NCI-H146 (cell line): Measurements from ENCODE around the gene TMPRSS4.

Experiments used
- DNase-seq: peaks from one replicate; lab custom pipeline; 2025; lab: John Stamatoyannopoulos, UW

TMPRSS4 gene

DNA sequence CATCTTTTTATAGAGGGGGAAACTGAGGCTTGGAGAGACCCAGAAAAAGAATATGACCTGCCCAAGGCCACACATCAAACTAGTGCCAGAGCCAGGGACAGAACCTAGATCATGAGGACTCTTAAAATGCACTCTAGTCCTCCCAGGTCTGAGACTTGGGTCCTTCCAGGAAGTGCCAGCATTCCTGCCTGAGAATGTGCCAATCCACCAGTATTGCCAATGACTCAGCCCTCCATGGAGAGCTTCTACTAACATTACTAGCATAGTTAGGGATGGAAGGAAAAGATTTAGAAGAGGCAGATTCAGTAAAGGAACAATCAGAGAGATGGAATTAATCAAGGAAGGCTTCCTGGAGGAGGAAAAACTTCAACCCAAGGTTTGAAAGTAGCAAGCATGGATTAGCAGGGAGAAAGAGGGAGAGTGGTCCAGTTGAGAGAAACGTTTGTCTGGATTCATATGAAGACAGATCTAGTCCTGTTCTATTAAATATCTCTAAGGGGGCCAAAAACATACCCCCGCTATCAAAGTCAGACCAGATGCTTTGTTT, 30.0 kb downstream of the TMPRSS4 start:
- no peak for DNase-seq

DNA sequence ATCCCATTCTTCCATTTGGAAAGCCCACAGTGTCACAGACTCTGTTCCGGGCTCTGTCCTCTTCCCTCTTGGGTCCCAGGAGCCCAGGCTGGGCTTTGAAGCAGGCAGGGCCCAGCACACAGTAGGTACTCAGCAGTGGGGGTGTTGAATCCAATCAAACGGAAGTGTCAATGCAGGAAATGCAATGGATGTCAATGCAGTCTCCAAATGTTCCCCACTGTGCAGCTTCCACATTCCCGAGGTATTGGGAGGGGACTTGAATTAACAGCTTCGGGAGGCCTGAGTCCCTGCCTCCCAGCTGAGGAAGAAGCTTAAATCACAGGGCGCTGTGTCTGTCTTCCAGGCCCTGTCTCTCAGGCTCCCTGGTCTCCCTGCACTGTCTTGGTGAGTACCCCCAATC, 31.6 kb downstream of the TMPRSS4 start:
- DNase-seq = no peak

DNA sequence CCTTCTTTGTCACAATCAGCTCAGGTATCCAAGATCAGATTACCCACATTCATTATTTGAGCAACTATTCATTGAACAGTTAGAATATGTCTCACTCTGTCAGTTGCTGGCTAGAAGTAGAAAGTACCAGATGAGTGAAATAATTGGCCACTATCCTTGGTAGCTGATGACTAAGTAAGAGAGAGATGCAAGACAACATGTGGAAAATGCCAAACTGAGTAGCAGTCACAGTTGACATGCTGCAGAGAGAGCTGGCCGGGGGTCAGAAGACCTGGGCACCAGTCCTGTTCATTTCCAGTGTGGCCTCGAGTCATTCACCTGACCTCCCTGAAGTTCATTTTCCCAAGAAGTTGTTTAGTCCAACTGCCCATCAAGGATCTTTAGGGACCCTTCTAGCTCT, 32.4 kb downstream of the TMPRSS4 start:
- no peak for DNase-seq

DNA sequence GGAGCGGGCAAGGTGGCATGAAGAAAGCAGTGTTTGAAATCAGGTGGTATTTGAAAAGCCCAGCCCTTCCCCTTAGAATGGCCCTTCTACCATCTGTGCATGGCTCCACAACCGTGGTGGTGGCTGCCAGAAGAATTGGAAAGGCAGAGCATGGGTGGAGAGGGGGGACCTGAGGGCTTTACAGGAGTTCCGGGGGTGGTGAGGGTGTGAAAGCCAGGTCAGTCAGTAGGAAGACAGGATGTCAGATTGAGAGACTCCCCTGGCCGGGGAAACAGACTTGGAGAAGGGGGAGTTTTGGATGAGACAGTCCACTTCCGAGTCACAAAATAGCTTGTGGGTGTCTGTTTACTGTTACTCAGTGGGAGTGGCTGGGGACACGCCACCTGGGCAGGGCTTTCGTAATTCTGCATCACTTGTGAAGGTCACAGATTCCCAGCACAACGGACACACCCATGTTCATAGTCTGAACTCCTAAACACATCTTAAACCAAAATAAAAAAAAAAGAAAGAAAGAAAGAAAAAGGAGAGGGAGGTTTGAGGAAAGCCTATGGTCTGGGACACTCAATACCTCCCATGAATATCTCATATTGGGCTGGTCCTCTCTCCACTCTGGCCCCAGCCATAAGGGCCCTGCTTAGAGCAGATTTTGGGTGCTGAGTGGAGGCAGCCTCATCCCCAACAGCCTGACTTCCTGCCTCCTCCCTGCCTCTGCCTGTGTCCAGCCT, 34.3 kb downstream of the TMPRSS4 start:
- DNase-seq = no peak

DNA sequence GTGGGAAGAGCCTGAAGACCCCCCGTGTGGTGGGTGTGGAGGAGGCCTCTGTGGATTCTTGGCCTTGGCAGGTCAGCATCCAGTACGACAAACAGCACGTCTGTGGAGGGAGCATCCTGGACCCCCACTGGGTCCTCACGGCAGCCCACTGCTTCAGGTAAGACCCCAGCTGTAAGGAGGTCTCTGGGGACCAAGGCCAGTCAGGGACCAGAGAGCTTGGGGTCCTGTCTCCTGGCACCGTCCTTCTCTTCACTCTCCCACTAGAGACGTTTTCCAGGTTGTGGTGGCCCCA, 34.8 kb downstream of the TMPRSS4 start:
- no peak for DNase-seq

DNA sequence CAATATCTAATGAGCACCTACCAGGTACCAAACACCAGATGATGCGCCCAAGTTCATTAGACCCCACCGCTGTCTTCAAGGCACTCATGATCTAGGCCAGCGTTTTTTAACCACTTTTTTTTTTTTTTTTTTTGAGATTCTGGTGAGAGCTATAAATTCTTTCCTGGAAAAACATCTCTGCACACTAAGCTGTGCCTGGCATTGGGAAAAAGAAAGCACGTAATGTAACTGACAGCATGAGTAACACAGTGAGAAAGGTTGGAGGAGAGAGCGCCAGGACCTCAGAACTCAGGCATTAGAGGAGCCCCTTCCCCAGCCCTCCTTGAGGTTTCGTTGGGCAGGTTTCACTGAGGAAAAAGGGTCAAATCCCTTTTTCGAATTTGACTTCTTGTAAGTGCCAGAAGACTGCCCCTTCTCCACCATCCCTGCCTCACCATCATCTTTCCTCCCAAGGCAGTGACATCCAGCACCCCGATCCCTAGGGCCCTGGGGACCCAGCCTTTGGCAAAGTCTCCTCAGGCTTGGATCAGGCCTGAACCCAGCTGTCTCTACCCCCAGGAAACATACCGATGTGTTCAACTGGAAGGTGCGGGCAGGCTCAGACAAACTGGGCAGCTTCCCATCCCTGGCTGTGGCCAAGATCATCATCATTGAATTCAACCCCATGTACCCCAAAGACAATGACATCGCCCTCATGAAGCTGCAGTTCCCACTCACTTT, 36.0 kb downstream of the TMPRSS4 start:
- DNase-seq = no peak

DNA sequence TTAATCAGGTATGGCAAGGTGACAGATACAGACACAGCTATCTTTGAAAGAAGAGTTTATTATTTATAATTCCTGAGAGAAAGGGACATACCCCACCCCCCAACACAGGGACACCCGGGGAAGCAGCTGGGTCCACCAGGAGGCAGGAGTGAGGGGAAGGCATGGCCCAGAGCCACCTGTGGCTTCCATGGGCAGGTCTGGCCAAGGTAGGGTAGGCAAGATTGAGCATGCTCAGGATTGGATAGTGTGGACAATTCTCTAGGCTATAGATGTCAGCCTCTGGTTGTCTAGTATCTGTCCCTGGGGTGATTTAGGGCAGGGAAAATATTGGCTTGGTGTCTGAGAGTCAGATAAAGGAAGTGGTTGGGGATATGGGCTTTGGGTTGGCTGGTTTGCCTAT, 37.4 kb downstream of the TMPRSS4 start:
- no peak for DNase-seq

DNA sequence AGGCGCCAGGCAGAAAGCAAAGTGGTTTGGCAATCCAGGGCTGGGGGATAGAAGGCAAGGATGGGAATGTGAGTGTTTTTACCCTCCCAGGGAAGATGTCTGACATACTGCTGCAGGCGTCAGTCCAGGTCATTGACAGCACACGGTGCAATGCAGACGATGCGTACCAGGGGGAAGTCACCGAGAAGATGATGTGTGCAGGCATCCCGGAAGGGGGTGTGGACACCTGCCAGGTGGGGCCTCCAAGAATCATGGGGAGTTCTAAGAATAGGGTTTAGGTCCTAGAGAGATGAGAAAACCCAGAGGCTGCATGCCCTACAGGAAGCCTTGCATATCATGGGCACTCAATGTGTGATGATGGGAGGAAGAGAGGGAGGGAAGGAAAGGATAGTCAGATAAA, 38.2 kb downstream of the TMPRSS4 start:
- DNase-seq = no peak

DNA sequence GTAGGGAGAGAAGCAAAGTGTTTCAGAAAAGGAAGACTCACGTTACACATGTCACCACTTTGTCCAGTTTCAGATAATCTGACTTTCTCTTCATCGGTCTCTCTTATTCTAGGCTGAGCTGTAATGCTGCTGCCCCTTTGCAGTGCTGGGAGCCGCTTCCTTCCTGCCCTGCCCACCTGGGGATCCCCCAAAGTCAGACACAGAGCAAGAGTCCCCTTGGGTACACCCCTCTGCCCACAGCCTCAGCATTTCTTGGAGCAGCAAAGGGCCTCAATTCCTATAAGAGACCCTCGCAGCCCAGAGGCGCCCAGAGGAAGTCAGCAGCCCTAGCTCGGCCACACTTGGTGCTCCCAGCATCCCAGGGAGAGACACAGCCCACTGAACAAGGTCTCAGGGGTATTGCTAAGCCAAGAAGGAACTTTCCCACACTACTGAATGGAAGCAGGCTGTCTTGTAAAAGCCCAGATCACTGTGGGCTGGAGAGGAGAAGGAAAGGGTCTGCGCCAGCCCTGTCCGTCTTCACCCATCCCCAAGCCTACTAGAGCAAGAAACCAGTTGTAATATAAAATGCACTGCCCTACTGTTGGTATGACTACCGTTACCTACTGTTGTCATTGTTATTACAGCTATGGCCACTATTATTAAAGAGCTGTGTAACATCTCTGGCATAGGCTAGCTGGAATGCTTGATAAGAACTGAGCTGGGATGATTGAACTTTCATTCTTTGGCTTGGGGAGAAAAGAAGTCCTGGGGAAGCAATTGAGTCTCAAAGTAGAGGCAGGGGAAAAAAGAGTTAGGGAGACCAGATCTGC, 41.1 kb downstream of the TMPRSS4 start:
- DNase-seq = no peak

DNA sequence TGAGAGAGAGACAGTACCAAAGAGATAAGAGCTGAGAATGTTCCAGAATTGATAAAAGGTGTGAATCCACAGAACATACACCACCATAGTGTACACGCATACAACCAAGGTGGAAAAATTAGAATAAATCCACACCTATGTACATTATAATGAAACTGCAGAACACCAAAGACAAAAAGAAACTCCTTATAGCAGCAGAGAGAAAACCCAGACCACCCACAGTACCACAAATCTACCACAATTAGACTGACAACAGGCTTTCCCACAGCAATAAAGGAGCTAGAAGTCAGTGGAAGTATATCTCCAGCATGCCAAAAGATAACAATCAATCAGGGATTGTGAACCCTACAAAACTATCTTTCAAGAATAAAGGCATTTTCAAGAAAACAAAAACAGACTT, 43.9 kb downstream of the TMPRSS4 start:
- no peak for DNase-seq

DNA sequence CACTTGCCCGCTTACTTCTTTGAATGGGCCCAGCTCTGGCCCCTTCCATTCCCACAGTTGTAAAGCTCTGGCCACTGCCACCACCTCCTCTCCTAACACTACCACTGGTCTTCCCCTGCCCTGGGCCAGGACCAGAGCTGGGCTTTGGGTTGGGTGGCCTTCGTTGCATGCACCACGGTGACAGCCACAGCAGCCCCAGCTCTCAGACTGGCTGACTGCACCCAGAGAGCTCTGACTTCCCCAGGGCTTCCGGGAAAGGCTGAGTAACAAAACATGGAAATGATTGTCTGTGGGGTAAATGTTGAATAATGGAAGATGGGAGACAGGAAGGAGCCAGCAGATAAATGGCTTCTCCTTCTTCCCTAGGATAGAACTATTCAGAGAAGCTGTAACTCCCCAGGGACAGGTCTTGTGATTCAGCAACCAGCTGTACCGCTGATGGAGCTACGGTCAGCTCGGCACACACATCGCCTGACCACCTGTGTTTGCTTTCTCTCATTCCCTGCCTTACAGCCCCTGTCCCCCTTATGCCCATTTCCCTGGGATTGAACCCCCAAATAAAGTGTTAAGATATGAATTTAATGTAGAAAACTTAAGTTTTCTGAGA, 48.2 kb downstream of the TMPRSS4 start:
- DNase-seq = no peak

DNA sequence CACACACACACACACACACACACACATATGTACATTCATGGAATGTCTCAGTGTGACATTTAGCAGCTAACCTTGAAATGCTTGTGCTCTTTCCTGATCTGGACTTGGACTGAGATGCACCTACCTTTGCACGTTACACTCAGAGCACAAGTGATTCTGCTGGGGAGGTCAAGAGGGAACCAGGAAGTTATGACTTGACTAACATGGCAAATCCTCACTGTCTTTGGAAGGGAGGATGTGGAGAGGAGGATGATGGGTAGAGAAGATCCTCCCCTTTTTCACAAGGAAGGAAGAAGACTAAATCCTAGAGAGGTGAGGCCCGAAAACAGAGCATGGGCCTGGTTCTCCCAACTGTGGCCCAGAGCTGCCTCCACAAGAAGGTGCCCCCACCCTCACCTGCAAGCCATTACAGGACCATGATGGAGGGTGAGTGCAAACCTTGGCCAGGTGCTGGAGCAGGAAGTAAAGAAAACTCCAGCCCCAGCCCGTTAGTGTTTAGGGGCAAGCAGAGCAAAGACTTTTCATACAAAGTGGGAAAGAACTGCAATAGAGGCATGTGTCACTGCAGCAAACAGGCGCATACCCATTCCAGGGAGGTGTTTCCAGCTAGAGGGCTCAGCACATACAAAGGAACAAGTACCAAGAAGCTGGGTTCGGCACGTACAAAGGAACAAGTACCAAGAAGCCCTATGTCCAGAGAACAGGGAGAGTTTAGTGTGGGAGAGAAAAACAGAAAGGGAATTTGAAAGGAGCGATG, 49.4 kb downstream of the TMPRSS4 start:
- DNase-seq = no peak

DNA sequence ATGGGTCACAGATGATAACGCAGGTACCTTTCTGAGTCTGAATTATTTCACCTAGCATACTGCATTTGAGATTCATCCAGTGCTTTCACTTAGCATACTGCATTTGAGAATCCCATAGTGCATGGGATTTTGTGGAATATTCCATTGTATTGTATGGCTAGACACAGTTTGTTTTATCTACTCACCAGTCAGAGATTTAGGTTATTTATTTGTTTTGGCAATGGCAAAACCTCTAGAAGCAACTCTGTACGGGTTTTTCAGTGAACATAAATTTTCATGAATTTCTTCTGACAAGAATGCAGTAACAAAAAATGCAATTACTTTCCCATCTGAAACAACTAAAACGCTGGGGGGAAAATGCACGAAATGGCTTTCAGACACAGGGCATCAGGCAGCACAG, 51.4 kb downstream of the TMPRSS4 start:
- no peak for DNase-seq

DNA sequence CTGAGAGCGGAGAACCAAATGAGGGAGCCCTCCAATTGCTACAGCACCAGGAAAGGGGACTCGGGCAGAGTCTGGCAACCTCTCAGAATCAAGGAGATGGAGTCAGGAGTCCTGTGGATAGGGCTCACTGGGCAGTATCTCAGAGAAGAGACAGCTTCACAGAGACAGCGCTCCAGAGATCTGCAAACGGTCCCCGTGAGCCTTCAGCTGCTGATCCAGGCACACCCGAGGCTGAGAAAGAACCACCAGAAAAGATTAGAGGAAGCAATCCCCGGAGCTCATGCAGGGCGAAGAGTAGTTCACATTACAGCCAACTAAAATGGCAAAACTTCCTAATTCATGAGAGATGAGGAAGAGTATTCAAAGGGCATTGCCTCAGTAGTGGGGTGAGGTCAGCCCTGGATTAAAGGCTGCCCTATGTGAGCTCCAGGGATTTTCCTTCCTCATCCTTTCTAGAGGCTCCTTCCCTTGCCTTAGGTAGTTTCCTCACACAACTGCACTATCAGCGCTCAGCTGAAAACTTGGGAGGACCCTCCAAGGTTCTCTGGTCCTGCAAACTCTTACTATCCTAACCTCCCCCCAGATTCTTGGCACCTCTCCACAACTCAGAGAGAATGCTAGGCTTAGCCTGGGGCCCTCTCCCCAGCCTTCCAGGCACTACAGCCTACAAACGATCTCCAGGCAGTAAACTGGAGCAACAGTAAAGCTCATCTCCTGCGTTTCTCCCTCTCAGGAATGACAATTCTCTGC, 52.0 kb downstream of the TMPRSS4 start:
- no peak for DNase-seq

DNA sequence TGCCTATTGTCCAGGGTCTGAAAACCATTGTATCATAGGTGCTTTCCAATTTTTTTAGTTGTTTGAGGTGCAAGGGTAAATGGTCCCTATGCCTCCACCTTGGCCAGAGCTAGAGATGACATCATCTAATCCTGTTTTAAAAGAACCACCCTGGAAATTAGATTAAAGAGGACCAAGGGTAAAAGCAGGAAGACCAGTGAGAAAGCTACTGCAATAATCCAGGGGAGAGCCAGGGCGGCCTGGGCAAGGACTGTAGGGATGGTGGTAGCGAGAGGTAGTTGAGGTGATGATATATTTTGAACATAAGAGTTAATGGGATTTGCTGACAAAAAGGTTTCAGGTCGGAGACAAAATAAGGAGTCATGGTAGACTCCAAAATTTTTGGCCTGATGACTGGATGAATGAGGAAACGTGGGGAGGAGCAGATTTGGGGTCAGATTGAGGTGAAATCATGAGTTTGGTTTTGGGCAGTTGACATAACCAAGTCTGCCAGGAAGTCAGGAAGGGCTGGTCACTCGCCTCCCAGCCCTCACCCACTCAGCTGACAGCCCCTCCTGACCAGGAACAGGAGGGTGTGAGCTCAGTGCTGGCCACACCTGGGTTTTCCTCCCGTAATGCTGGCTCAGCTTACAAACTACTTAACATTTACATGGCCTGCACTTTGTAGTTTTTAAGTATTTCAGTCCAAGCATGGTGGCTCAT, 52.7 kb downstream of the TMPRSS4 start:
- DNase-seq = no peak

DNA sequence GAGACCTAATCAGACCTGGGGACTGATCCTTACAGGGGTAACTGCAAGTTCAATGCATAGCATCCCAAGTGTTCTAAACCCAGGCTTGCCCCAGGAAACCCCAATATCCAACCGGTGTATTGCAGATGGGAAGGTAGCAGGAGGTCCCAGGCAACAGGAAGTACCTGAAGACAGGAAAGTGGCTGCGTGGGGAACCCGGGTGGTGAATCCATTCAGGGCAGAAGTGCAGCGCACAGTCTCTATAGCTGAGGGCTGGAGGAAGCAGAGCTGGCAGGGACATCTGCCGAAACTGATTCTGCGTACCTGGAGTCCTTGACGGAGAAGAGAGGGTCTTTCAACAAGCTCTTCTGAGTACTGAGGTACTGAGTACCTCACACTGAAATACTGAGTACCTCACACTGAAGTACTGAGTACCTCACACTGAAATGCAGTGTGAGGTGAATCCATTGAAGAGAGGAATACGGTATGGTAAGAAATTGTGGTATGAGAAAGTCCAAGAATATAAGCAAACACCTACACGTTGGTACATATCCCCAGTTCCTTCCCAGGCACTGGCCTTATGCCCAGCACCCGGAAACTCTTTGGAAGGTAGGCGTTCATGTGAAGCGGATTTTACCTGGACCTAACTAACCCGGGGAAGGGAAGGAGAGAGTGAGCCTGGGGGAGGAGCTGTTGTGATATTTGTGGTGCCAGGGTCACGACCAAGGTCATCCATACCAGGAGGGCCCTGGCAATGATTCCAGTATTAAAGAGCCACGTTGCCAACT, 55.7 kb downstream of the TMPRSS4 start:
- no peak for DNase-seq

DNA sequence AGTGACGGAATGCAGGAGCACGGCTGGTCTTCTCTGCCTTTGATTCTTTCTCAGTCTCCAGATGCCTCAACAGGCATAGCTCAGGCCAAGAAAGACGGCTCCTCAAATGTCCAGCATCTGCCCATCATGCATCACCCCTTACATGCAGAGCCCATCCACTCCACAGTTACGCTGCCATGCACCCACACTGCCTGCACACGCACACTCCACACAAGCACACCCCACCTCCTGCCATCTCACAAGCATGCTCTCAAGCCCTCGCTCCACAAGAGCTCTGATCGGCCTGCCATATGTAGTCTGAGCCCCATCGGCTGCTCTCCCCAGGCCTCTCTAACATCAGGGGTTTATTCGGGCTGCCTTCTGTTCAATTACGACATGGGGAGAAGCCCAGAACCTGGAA, 56.9 kb downstream of the TMPRSS4 start:
- DNase-seq = no peak

DNA sequence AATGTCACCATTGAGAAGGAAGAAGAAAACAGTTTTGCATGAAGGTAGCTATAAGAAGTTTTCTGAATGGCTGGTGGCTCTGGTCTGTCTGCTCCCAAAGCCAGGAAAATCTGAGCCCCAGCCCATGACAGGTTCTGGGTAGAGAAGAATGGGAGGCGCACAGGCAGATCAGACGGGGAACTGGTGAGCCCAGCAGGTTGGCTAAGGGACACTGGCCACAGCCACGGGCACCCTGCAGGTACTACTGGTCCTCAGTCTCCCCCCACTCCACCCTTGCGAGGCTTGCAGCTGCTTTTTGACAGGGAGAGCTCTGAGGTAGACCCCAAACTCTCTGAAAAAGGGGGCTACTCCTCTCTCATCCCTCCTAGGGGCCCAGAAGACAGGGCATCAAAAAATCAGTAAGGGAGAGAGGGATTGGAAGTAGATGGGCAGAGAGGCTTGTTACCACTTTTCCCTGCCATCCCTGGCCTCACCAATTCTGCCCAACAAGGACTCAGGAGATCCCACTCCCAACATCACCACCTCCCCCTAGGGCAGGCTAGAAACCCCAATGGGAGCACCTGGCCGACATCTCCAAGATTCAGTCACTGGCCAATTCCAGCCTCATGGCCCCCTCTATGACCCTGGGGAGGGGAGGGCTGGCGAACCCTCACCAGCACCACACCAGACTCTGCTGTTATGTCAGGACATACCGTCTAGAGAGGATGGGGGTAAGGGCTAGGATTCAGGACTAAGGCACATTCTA, 58.3 kb downstream of the TMPRSS4 start:
- no peak for DNase-seq

DNA sequence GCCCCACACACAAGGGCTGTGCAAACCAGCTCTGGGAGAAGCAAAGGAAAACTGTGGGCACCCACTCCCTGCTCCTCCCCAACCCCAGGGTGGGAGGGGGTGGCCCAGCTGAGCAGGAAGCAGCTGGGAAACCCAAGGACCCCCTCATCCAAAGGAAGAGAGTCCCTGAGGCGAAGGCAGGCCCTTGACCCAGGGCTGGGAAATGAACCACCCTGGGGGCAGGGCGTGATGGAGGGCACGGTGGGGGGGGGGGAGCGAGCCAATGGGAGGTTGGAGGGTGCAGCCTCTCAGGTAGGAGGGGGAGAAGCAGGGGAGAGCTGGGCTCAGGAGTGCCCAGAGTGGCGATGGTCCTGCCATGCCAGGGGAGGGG, 58.9 kb downstream of the TMPRSS4 start:
- DNase-seq = no peak
